CD14-positive monocyte (primary cell): ENCODE data around the gene MCOLN3. TPM values are rescaled to one million over a fixed set of nuclear protein-coding genes. Genes with fewer than 3 reads are reported as not detected.

ENCODE experiments used
- DNase-seq, 3 donors: peaks; one replicate each; pipeline ENCODE4 v3.0.0-alpha.2; 2011 to 2022
- H2AFZ ChIP-seq: 2 replicates; pipeline ENCODE4 v1.6.0; 2012; ENCODE audit warnings: mild to moderate bottlenecking, low read depth, low read length, inconsistent platforms; ENCODE audit not compliant: insufficient read depth, poor library complexity, severe bottlenecking
- H3K27ac ChIP-seq, 2 donors: 1 replicate in 1 of 2; 2 replicates in 1 of 2; pipeline ENCODE4 v1.5.1; 2012 to 2013; ENCODE audit warnings: low read length in 2 of 2, control low read depth in 1 of 2, inconsistent platforms in 1 of 2, low read depth in 1 of 2, mild to moderate bottlenecking in 1 of 2
- H3K27me3 ChIP-seq, 2 donors: one replicate each; pipeline versions ENCODE4 v1.6.0 to v1.6.1; 2011 to 2013; ENCODE audit warnings: low read length in 2 of 2; ENCODE audit not compliant: control insufficient read depth in 2 of 2, insufficient read depth in 2 of 2
- H3K36me3 ChIP-seq, 2 donors: replicated peaks in 1 of 2; 1 replicate in 1 of 2; 2 replicates in 1 of 2; pipeline versions ENCODE4 v1.5.1 to v1.6.1; 2012 to 2013; ENCODE audit warnings: low read length in 2 of 2, control low read depth in 1 of 2, inconsistent platforms in 1 of 2, mild to moderate bottlenecking in 1 of 2; ENCODE audit not compliant: insufficient read depth in 2 of 2, control insufficient read depth in 1 of 2
- H3K4me1 ChIP-seq, 2 donors: 1 replicate in 1 of 2; 2 replicates in 1 of 2; pipeline versions ENCODE4 v1.5.1 to v1.6.1; 2012 to 2013; ENCODE audit warnings: low read length in 2 of 2, control low read depth in 1 of 2, inconsistent platforms in 1 of 2, mild to moderate bottlenecking in 1 of 2, moderate library complexity in 1 of 2; ENCODE audit not compliant: insufficient read depth in 2 of 2, control insufficient read depth in 1 of 2
- H3K4me2 ChIP-seq: replicated peaks from 2 replicates; pipeline ENCODE3; 2012; ENCODE audit warnings: low read length, moderate library complexity, mild to moderate bottlenecking; ENCODE audit not compliant: poor library complexity, severe bottlenecking; ENCODE audit errors: extremely low read depth
- H3K4me3 ChIP-seq, 3 experiments: fragments of 200-600 bp in 1 of 3; sonication (generic) in 1 of 3; replicated peaks in 1 of 3; 1 replicate in 2 of 3; 2 replicates in 1 of 3; pipeline ENCODE4 v1.5.1; 2011 to 2013; ENCODE audit warnings: low read length in 3 of 3, mild to moderate bottlenecking in 3 of 3, control low read depth in 2 of 3, low read depth in 2 of 3, inconsistent platforms in 1 of 3, moderate library complexity in 1 of 3
- H3K79me2 ChIP-seq: 2 replicates; pipeline ENCODE4 v1.6.0; 2012; ENCODE audit warnings: mild to moderate bottlenecking, control low read depth, inconsistent platforms, low read length, moderate library complexity; ENCODE audit not compliant: insufficient read depth
- H3K9ac ChIP-seq: 2 replicates; pipeline ENCODE4 v1.6.0; 2017; ENCODE audit warnings: low read length, mild to moderate bottlenecking; ENCODE audit not compliant: insufficient read depth, poor library complexity, severe bottlenecking
- H3K9me3 ChIP-seq, 2 donors: replicated peaks in 1 of 2; 1 replicate in 1 of 2; 2 replicates in 1 of 2; pipeline versions ENCODE4 v1.5.1 to v1.6.1; 2012 to 2013; ENCODE audit warnings: low read length in 2 of 2, control low read depth in 1 of 2; ENCODE audit not compliant: control insufficient read depth in 1 of 2, insufficient read depth in 1 of 2
- H4K20me1 ChIP-seq: 2 replicates; pipeline ENCODE4 v1.6.0; 2012; ENCODE audit warnings: mild to moderate bottlenecking, low read length, control low read depth, moderate library complexity; ENCODE audit not compliant: insufficient read depth
- H3K27ac Mint-ChIP-seq, 7 donors: one replicate each; pipeline ENCODE4 v1.8.0; 2020; ENCODE audit warnings: mild to moderate bottlenecking in 7 of 7, mixed read lengths in 7 of 7, moderate library complexity in 6 of 7, inconsistent platforms in 2 of 7
- H3K27me3 Mint-ChIP-seq, 3 donors: one replicate each; pipeline ENCODE4 v1.8.0; 2021 to 2022; ENCODE audit warnings: low read depth in 3 of 3, mild to moderate bottlenecking in 3 of 3, mixed read lengths in 3 of 3, moderate library complexity in 3 of 3, inconsistent platforms in 1 of 3
- H3K36me3 Mint-ChIP-seq, 2 donors: one replicate each; pipeline ENCODE4 v1.8.0; 2020; ENCODE audit warnings: mixed read lengths in 2 of 2, inconsistent platforms in 1 of 2, mild to moderate bottlenecking in 1 of 2
- H3K4me1 Mint-ChIP-seq: one replicate; pipeline ENCODE4 v1.8.0; 2020; ENCODE audit warnings: mild to moderate bottlenecking, mixed read lengths
- H3K4me3 Mint-ChIP-seq, 2 donors: one replicate each; pipeline ENCODE4 v1.8.0; 2020; ENCODE audit warnings: mild to moderate bottlenecking in 2 of 2, mixed read lengths in 2 of 2, moderate library complexity in 1 of 2
- H3K9me3 Mint-ChIP-seq, 7 donors: one replicate each; pipeline ENCODE4 v1.8.0; 2020 to 2022; ENCODE audit warnings: mixed read lengths in 7 of 7, mild to moderate bottlenecking in 6 of 7, moderate library complexity in 6 of 7, inconsistent platforms in 2 of 7
- WGBS: methylation state at CpG from one replicate; pipeline ENCODE4 v1.1.5; 2013; ENCODE audit warnings: missing lambda C conversion rate; ENCODE audit not compliant: insufficient coverage; 5-methylcytosine and 5-hydroxymethylcytosine counted together
- intact Hi-C, 2 donors: fragments of 100-400 bp; cut with micrococcal nuclease; formaldehyde crosslinking; loops; one replicate each; pipeline versions ENCODE4 v1.15.0 to v1.15.1; 2023
- polyA plus RNA-seq, 3 donors: library from polyadenylated mRNA; depleted of rRNA in 1 of 3; unstranded in 2 of 3; stranded (reverse) in 1 of 3; fragments of 300-500 nt in 2 of 3; fragments of >200 nt in 1 of 3; fragmentation: Illumina TruSeq in 2 of 3; gene quantifications; 1 replicate in 2 of 3; 2 replicates in 1 of 3; pipeline ENCODE4 v1.2.3, GENCODE V29; 2012 to 2021
- TF ChIP-seq, protein P1 (sequence below): fragments of 200-600 bp; IDR thresholded peaks from one replicate; pipeline ENCODE4 v1.8.0; 2022; ENCODE audit warnings: antibody characterized with exemption, mild to moderate bottlenecking

Gene MCOLN3
- polyA plus RNA-seq, 3 donors = 0.03 TPM; not detected in 2

DNA sequence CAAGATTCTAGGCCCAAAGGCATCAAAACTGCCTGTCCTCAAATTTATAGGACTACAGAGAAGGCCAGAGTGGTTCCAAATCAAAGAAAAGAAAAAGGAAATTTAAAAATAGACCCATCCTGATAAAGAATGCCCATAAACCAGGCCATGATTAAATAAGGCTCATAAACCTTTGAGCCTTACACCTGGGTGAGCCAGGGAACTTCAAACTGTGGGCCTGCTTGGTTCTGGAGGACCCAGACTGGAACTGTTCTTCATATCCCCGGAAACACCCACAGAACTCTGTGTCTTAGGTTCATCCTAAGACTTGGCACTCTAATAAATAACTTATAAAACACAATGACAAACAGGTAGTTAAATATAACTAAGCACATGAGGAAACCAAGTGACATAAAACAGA is 80.2 kb downstream of the MCOLN3 start:
- Histone ChIP-seq H3K9ac (no peak overlapping the region), H3K9me3 (no peaks in the 10 kb centered on the region), H3K27me3 (no peaks in the 10 kb centered on the region), H3K4me1 (peaks cover 0 to 8% of the 10 kb centered on the region in 2 donors), H3K27ac (no peak overlapping the region), H4K20me1 (no peaks in the 10 kb centered on the region), H3K4me3 (no peak overlapping the region), H2AFZ (no peak overlapping the region), H3K36me3 (no peaks in the 10 kb centered on the region), H3K4me2 (no peak overlapping the region), H3K79me2 (no peaks in the 10 kb centered on the region)
- intact Hi-C loops = no loop called here
- TF ChIP-seq, protein P1, sequence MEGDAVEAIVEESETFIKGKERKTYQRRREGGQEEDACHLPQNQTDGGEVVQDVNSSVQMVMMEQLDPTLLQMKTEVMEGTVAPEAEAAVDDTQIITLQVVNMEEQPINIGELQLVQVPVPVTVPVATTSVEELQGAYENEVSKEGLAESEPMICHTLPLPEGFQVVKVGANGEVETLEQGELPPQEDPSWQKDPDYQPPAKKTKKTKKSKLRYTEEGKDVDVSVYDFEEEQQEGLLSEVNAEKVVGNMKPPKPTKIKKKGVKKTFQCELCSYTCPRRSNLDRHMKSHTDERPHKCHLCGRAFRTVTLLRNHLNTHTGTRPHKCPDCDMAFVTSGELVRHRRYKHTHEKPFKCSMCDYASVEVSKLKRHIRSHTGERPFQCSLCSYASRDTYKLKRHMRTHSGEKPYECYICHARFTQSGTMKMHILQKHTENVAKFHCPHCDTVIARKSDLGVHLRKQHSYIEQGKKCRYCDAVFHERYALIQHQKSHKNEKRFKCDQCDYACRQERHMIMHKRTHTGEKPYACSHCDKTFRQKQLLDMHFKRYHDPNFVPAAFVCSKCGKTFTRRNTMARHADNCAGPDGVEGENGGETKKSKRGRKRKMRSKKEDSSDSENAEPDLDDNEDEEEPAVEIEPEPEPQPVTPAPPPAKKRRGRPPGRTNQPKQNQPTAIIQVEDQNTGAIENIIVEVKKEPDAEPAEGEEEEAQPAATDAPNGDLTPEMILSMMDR = no peak
- H3K27ac Mint-ChIP-seq = no peak overlapping the region
- no peak overlapping the region for H3K4me3 Mint-ChIP-seq
- no peak for DNase-seq
- H3K36me3 Mint-ChIP-seq = peaks cover 4 to 7% of the 10 kb centered on the region in 2 donors
- peaks cover 0 to 3% (median 2%) of the 10 kb centered on the region in 3 donors for H3K27me3 Mint-ChIP-seq
- peaks cover 9% of the 10 kb centered on the region for H3K4me1 Mint-ChIP-seq
- no CpG with 5 or more reads among the region's 1 CpG for WGBS
- H3K9me3 Mint-ChIP-seq = peaks cover 0 to 5% (median 0%) of the 10 kb centered on the region in 7 donors

Other genes starting within 250 kb of the MCOLN3 start
- gene LPAR3, start 155.3 kb downstream of the MCOLN3 start, polyA plus RNA-seq = not detected
- 1 to 10 TPM in 2 of 3 donors, under 1 TPM in 1; 0.51 to 2.7 (median 1.1) TPM for gene MCOLN2, start 51.4 kb downstream of the MCOLN3 start, polyA plus RNA-seq
- gene SYDE2, start 152.5 kb upstream of the MCOLN3 start, polyA plus RNA-seq = not detected
- gene C1orf52, start 211.2 kb upstream of the MCOLN3 start, polyA plus RNA-seq = 10 to 100 TPM; 18.5 to 29.1 (median 19.7) TPM
- gene BCL10, start 228.1 kb upstream of the MCOLN3 start, polyA plus RNA-seq = 10 to 100 TPM; 22.7 to 27.9 (median 26.9) TPM